ENCODE data around the gene CHRM3. TPM values are rescaled to one million over a fixed set of nuclear protein-coding genes. Genes with fewer than 3 reads are reported as not detected.

Gene CHRM3
- total RNA-seq (ENCODE audit: low replicate concordance), result 2.4 and 2.7 TPM in 2 replicates
- long read RNA-seq, full-length matches to known transcripts, result 1 of 6 reads
- long read RNA-seq, partial matches to known transcripts, result 1 of 6 reads
- long read RNA-seq, other reads (novel, unspliced or antisense), result 4 of 6 reads

- DNase-seq (ENCODE audit: extremely low spot score, unreplicated experiment), result peak; percentile 75
- H3K27ac Mint-ChIP-seq, result peak within 1 kb of the TSS; percentile 11
- peak; percentile 38 for TF ChIP-seq CTCF (conservative IDR thresholded peaks at IDR 0.05)
- H3K27me3 Mint-ChIP-seq, result peaks cover 96% of the 10 kb centered on the region
- H3K4me1 Mint-ChIP-seq (ENCODE audit: unreplicated experiment), result peaks cover 12% of the 10 kb centered on the region
- H3K36me3 Mint-ChIP-seq, result no peaks in the 10 kb centered on the region
- H3K9me3 Mint-ChIP-seq, result no peaks in the 10 kb centered on the region
- H3K4me3 Mint-ChIP-seq, result peak within 1 kb of the TSS; percentile 95
Measured at GRCh38 chr1:239386453-239387303, at the start of gene CHRM3. Gene CHRM3, plus strand, starts transcription at chr1:239386568. Its CDS starts 520,884 bp downstream, at chr1:239907452.

- TF ChIP-seq CTCF (conservative IDR thresholded peaks at IDR 0.05), result no peak
- H3K36me3 Mint-ChIP-seq, result no peaks in the 10 kb centered on the region
- H3K4me1 Mint-ChIP-seq (ENCODE audit: unreplicated experiment), result no peaks in the 10 kb centered on the region
- H3K4me3 Mint-ChIP-seq, result no peak overlapping the region
- DNase-seq (ENCODE audit: extremely low spot score, unreplicated experiment), result no peak
- H3K27me3 Mint-ChIP-seq, result peaks cover 3% of the 10 kb centered on the region
- no peak overlapping the region for H3K27ac Mint-ChIP-seq
- no peaks in the 10 kb centered on the region for H3K9me3 Mint-ChIP-seq
Measured at GRCh38 chr1:239337799-239338430, 48.5 kb upstream of the CHRM3 start.

- H3K9me3 Mint-ChIP-seq, result no peaks in the 10 kb centered on the region
- DNase-seq (ENCODE audit: extremely low spot score, unreplicated experiment), result no peak
- no peaks in the 10 kb centered on the region for H3K27me3 Mint-ChIP-seq
- no peak overlapping the region for H3K4me3 Mint-ChIP-seq
- no peak overlapping the region for H3K27ac Mint-ChIP-seq
- no peaks in the 10 kb centered on the region for H3K4me1 Mint-ChIP-seq (ENCODE audit: unreplicated experiment)
- H3K36me3 Mint-ChIP-seq, result no peaks in the 10 kb centered on the region
- TF ChIP-seq CTCF (conservative IDR thresholded peaks at IDR 0.05), result no peak
Measured at GRCh38 chr1:239347776-239348175, 38.6 kb upstream of the CHRM3 start.

- Mint-ChIP-seq H3K9me3 (no peaks in the 10 kb centered on the region), H3K27ac (no peak overlapping the region), H3K36me3 (no peaks in the 10 kb centered on the region), H3K27me3 (no peaks in the 10 kb centered on the region), H3K4me3 (no peak overlapping the region), H3K4me1 (ENCODE audit: unreplicated experiment) (no peaks in the 10 kb centered on the region)
- no peak for DNase-seq (ENCODE audit: extremely low spot score, unreplicated experiment)
- no peak for TF ChIP-seq CTCF (conservative IDR thresholded peaks at IDR 0.05)
Measured at GRCh38 chr1:239348635-239349353, 37.6 kb upstream of the CHRM3 start.

- DNase-seq (ENCODE audit: extremely low spot score, unreplicated experiment), result no peak
- H3K4me3 Mint-ChIP-seq, result no peak overlapping the region
- no peaks in the 10 kb centered on the region for H3K36me3 Mint-ChIP-seq
- no peaks in the 10 kb centered on the region for H3K4me1 Mint-ChIP-seq (ENCODE audit: unreplicated experiment)
- H3K9me3 Mint-ChIP-seq, result no peaks in the 10 kb centered on the region
- no peaks in the 10 kb centered on the region for H3K27me3 Mint-ChIP-seq
- no peak for TF ChIP-seq CTCF (conservative IDR thresholded peaks at IDR 0.05)
- no peak overlapping the region for H3K27ac Mint-ChIP-seq
Measured at GRCh38 chr1:239349699-239350098, 36.7 kb upstream of the CHRM3 start.

Measured in type B pancreatic cell (in vitro differentiated cells).